Peyer's patch (tissue), 4 donors: Measurements from ENCODE around the gene SPECC1L.

Experiments
- CTCF ChIP-seq, 6 experiments: fragments of 450-650 bp in 4 of 6; fragments of 200-600 bp in 2 of 6; sonication (generic) in 1 of 6; IDR thresholded peaks; one replicate each; pipeline ENCODE4 v1.5.1; 2017 to 2019; ENCODE audit warnings: antibody characterized with exemption in 6 of 6, mild to moderate bottlenecking in 3 of 6, moderate library complexity in 1 of 6
- POLR2A ChIP-seq, 2 donors: fragments of 450-650 bp; IDR thresholded peaks; one replicate each; pipeline ENCODE4 v1.5.1; 2017; ENCODE audit warnings: antibody characterized with exemption in 2 of 2, mild to moderate bottlenecking in 2 of 2, moderate library complexity in 2 of 2

- TF ChIP-seq CTCF (IDR thresholded peaks at IDR 0.05) (no peak), POLR2A (IDR thresholded peaks at IDR 0.05) (no peak)
These were observed 112.4 kb downstream of the SPECC1L start for GRCh38 chr22:24383061-24383460.
